Right lobe of liver (tissue), 6 donors: Measurements from ENCODE around the gene NLRP9. TPM values are rescaled to one million over a fixed set of nuclear protein-coding genes. Genes with fewer than 3 reads are reported as not detected.

Source experiments
- ATAC-seq, 4 donors: fragments of 200-7000 bp; cut with Tn5 transposase; one replicate each; pipeline ENCODE4 v1.9.1; 2020; ENCODE audit warnings: mild to moderate bottlenecking in 4 of 4, moderate library complexity in 4 of 4
- DNase-seq, 3 donors: peaks; one replicate each; pipeline ENCODE4 v3.0.0-alpha.2; 2020
- H3K27ac ChIP-seq, 3 donors: fragments of 200-600 bp; one replicate each; pipeline ENCODE4 v1.8.0; 2022
- H3K27me3 ChIP-seq, 2 donors: fragments of 200-600 bp; one replicate each; pipeline ENCODE4 v1.8.0; 2022
- H3K36me3 ChIP-seq, 4 donors: fragments of 200-600 bp; sonication (generic) in 1 of 4; one replicate each; pipeline versions ENCODE4 v1.5.1 to v1.8.0; 2017 to 2022; ENCODE audit warnings: control low read depth in 1 of 4
- H3K4me1 ChIP-seq, 4 donors: fragments of 200-600 bp; sonication (generic) in 1 of 4; one replicate each; pipeline versions ENCODE4 v1.5.1 to v1.8.0; 2017 to 2022; ENCODE audit warnings: control low read depth in 1 of 4
- H3K4me3 ChIP-seq, 3 donors: fragments of 200-600 bp; one replicate each; pipeline ENCODE4 v1.8.0; 2022
- H3K9me3 ChIP-seq, 4 donors: fragments of 200-600 bp; sonication (generic) in 1 of 4; one replicate each; pipeline versions ENCODE4 v1.5.1 to v1.8.0; 2017 to 2022; ENCODE audit warnings: control low read depth in 1 of 4
- CTCF ChIP-seq, 4 donors: fragments of 200-600 bp in 3 of 4; fragments of 450-650 bp in 1 of 4; IDR thresholded peaks; one replicate each; pipeline versions ENCODE4 v1.5.1 to v1.8.0; 2016 to 2022; ENCODE audit warnings: antibody characterized with exemption in 4 of 4, mild to moderate bottlenecking in 2 of 4
- POLR2A ChIP-seq: fragments of 450-650 bp; IDR thresholded peaks from one replicate; pipeline ENCODE4 v1.6.1; 2017; ENCODE audit warnings: antibody characterized with exemption, mild to moderate bottlenecking
- WGBS: methylation state at CpG from one replicate; pipeline ENCODE4 v1.1.6; 2018; ENCODE audit warnings: low coverage, low lambda C conversion rate; ENCODE audit not compliant: insufficient coverage; ENCODE audit errors: missing lambda C conversion rate; 5-methylcytosine and 5-hydroxymethylcytosine counted together
- intact Hi-C, 2 donors: fragments of 100-400 bp; cut with DNase I; formaldehyde crosslinking; loops; one replicate each; pipeline versions ENCODE4 v1.11.2 to v1.14.1; 2022
- total RNA-seq, 6 experiments: library from RNA; depleted of rRNA in 2 of 6; stranded (reverse); fragments of >200 nt in 2 of 6; fragmentation: NEBNext Ultra II Directional in 3 of 6; extraction: Animal tissue kit (Norgen Biotek cat#: 25700) in 3 of 6; gene quantifications; one replicate each; pipeline versions ENCODE4 v1.1.0 to v1.2.4, GENCODE V29; 2016 to 2023
- donor health status: DM: no; HTN: yes; CAD: no.
- donor health status: DM: no; HTN: no; CAD: no.
- donor health status: DM: no; HTN: no; CAD: no.
- donor health status: DM: no; HTN: yes; CAD: no.
- donor health status: DM: no; HTN: yes; CAD: no.

The NLRP9 gene
- total RNA-seq, 6 experiments from 2014 or later, result not detected

- H3K4me1 ChIP-seq, result no peaks in the 10 kb centered on the region
- intact Hi-C loops, result no loop called here
- no peak overlapping the region for H3K4me3 ChIP-seq
- DNase-seq (no peak), ATAC-seq (no peak)
- H3K9me3 ChIP-seq, result no peaks in the 10 kb centered on the region
- no peak overlapping the region for H3K27ac ChIP-seq
- H3K36me3 ChIP-seq, result no peaks in the 10 kb centered on the region
- TF ChIP-seq POLR2A (no peak), CTCF (IDR thresholded peaks at IDR 0.05) (no peak)
- WGBS, result 61% methylated on average over 8 of the region's 15 CpGs
- no peaks in the 10 kb centered on the region for H3K27me3 ChIP-seq
Measured at GRCh38 chr19:55716531-55716930, 21.7 kb downstream of the NLRP9 start.

- Histone ChIP-seq H3K4me3 (no peak overlapping the region), H3K36me3 (no peaks in the 10 kb centered on the region), H3K9me3 (no peaks in the 10 kb centered on the region), H3K4me1 (no peaks in the 10 kb centered on the region), H3K27me3 (no peaks in the 10 kb centered on the region), H3K27ac (no peak overlapping the region)
- DNase-seq, result no peak
- no peak for ATAC-seq
- intact Hi-C loops, result no loop called here
- TF ChIP-seq POLR2A, result no peak
- TF ChIP-seq CTCF (IDR thresholded peaks at IDR 0.05), result no peak
- WGBS, result 70% methylated on average over 2 of the region's 3 CpGs
Measured at GRCh38 chr19:55712804-55713631, 25.2 kb downstream of the NLRP9 start.

- DNase-seq (no peak), ATAC-seq (no peak)
- intact Hi-C loops, result no loop called here
- Histone ChIP-seq H3K9me3 (no peaks in the 10 kb centered on the region), H3K4me3 (no peak overlapping the region), H3K27me3 (no peaks in the 10 kb centered on the region), H3K36me3 (no peaks in the 10 kb centered on the region), H3K27ac (no peak overlapping the region), H3K4me1 (no peaks in the 10 kb centered on the region)
- TF ChIP-seq CTCF (IDR thresholded peaks at IDR 0.05), result no peak
- no peak for TF ChIP-seq POLR2A
- WGBS, result 61% methylated on average over 10 of the region's 18 CpGs
Measured at GRCh38 chr19:55711719-55712118, 26.5 kb downstream of the NLRP9 start.

- ATAC-seq, result no peak
- H3K4me1 ChIP-seq, result no peaks in the 10 kb centered on the region
- intact Hi-C loops, result no loop called here
- H3K36me3 ChIP-seq, result no peaks in the 10 kb centered on the region
- WGBS, result 83% methylated on average over 2 of the region's 3 CpGs
- H3K4me3 ChIP-seq, result no peak overlapping the region
- TF ChIP-seq POLR2A (no peak), CTCF (IDR thresholded peaks at IDR 0.05) (no peak)
- no peak overlapping the region for H3K27ac ChIP-seq
- no peaks in the 10 kb centered on the region for H3K9me3 ChIP-seq
- no peak for DNase-seq
- no peaks in the 10 kb centered on the region for H3K27me3 ChIP-seq
Measured at GRCh38 chr19:55705972-55706371, 32.2 kb downstream of the NLRP9 start.
